Mesendoderm (in vitro differentiated cells): ENCODE data around the gene MEGF9.
"Not testable (repeated sequence)": the region's sequence is repeated elsewhere in the genome, so short reads cannot be mapped to it uniquely, and the experiment has no call there.

Source experiments
- DNase-seq: peaks from one replicate; pipeline ENCODE4 v3.0.0; 2013
- H2AK5ac ChIP-seq: 2 replicates; pipeline ENCODE4 v1.6.1; 2013; ENCODE audit warnings: low read length, inconsistent platforms
- H2BK120ac ChIP-seq: 2 replicates; pipeline ENCODE4 v1.6.1; 2013; ENCODE audit warnings: low read depth, mild to moderate bottlenecking, low read length, moderate library complexity, mixed read lengths
- H2BK15ac ChIP-seq: replicated peaks from 2 replicates; pipeline ENCODE4 v1.6.1; 2013; ENCODE audit warnings: low read depth, mild to moderate bottlenecking, moderate library complexity
- H2BK5ac ChIP-seq: 2 replicates; pipeline ENCODE4 v1.6.1; 2013; ENCODE audit warnings: low read length, inconsistent platforms
- H3K18ac ChIP-seq: 2 replicates; pipeline ENCODE4 v1.6.1; 2013; ENCODE audit warnings: mild to moderate bottlenecking, low read length, mixed read lengths
- H3K23ac ChIP-seq: one replicate; pipeline ENCODE4 v1.6.1; 2013; ENCODE audit warnings: low read length
- H3K27ac ChIP-seq: 2 replicates; pipeline ENCODE4 v1.5.1; 2013; ENCODE audit warnings: low read depth, mild to moderate bottlenecking, inconsistent platforms, low read length, moderate library complexity
- H3K27me3 ChIP-seq: 2 replicates; pipeline ENCODE4 v1.6.1; 2013; ENCODE audit warnings: low read length, control low read depth, mild to moderate bottlenecking, inconsistent platforms; ENCODE audit not compliant: insufficient read depth, poor library complexity
- H3K36me3 ChIP-seq: 2 replicates; pipeline ENCODE4 v1.6.1; 2013; ENCODE audit warnings: low read length, inconsistent platforms; ENCODE audit not compliant: control insufficient read depth, insufficient read depth
- H3K4ac ChIP-seq: one replicate; pipeline ENCODE4 v1.6.1; 2013; ENCODE audit warnings: low read depth, mild to moderate bottlenecking, low read length, moderate library complexity
- H3K4me1 ChIP-seq: 2 replicates; pipeline ENCODE4 v1.6.1; 2013; ENCODE audit warnings: low read depth, low read length, inconsistent platforms; ENCODE audit not compliant: control insufficient read depth
- H3K4me2 ChIP-seq: 2 replicates; pipeline ENCODE4 v1.6.1; 2013; ENCODE audit warnings: low read length
- H3K4me3 ChIP-seq: 2 replicates; pipeline ENCODE4 v1.5.1; 2013; ENCODE audit warnings: mild to moderate bottlenecking, low read length
- H3K56ac ChIP-seq: one replicate; pipeline ENCODE4 v1.6.1; 2013; ENCODE audit warnings: low read length
- H3K79me1 ChIP-seq: 2 replicates; pipeline ENCODE4 v1.6.1; 2013; ENCODE audit warnings: low read length, inconsistent platforms
- H3K79me2 ChIP-seq: 2 replicates; pipeline ENCODE4 v1.6.1; 2013; ENCODE audit warnings: mild to moderate bottlenecking, low read length; ENCODE audit not compliant: control insufficient read depth, insufficient read depth
- H3K9ac ChIP-seq: 2 replicates; pipeline ENCODE4 v1.6.1; 2013; ENCODE audit warnings: low read length, inconsistent platforms
- H4K5ac ChIP-seq: one replicate; pipeline ENCODE4 v1.6.1; 2013; ENCODE audit warnings: low read length
- H4K8ac ChIP-seq: one replicate; pipeline ENCODE4 v1.6.1; 2013; ENCODE audit warnings: low read depth, mild to moderate bottlenecking, control low read depth, low read length, moderate library complexity
- WGBS: extraction: QIAGEN DNeasy Blood & Tissue Kit; methylation state at CpG from one replicate; pipeline ENCODE4 v1.1.7; 2013; ENCODE audit warnings: low lambda C conversion rate, missing lambda C conversion rate; ENCODE audit not compliant: insufficient coverage; ENCODE audit errors: extremely low coverage; 5-methylcytosine and 5-hydroxymethylcytosine counted together

Gene MEGF9

GRCh38 chr9:120648581-120649197 lies 65.6 kb downstream of the MEGF9 start:
- no peak overlapping the region for H2AK5ac ChIP-seq
- no peaks in the 10 kb centered on the region for H3K36me3 ChIP-seq
- H3K79me2 ChIP-seq, result no peaks in the 10 kb centered on the region
- H3K23ac ChIP-seq, result no peak overlapping the region
- no peak overlapping the region for H2BK15ac ChIP-seq
- H3K18ac ChIP-seq, result no peak overlapping the region
- no peaks in the 10 kb centered on the region for H3K27me3 ChIP-seq
- no peak overlapping the region for H3K4me3 ChIP-seq
- H2BK120ac ChIP-seq, result no peak overlapping the region
- H3K4me1 ChIP-seq, result no peaks in the 10 kb centered on the region
- H3K4me2 ChIP-seq, result no peak overlapping the region
- no peaks in the 10 kb centered on the region for H3K79me1 ChIP-seq
- DNase-seq, result no peak
- WGBS, result no CpG with 5 or more reads among the region's 3 CpGs
- no peak overlapping the region for H3K4ac ChIP-seq
- H3K27ac ChIP-seq, result no peak overlapping the region
- no peak overlapping the region for H4K5ac ChIP-seq
- no peak overlapping the region for H2BK5ac ChIP-seq
- H4K8ac ChIP-seq, result no peak overlapping the region
- no peak overlapping the region for H3K9ac ChIP-seq
- H3K56ac ChIP-seq, result no peak overlapping the region

- no peak overlapping the region for H3K27ac ChIP-seq
- no CpG with 5 or more reads among the region's 4 CpGs for WGBS
- no peaks in the 10 kb centered on the region for H3K4me1 ChIP-seq
- H3K56ac ChIP-seq, result no peak overlapping the region
- H3K9ac ChIP-seq, result no peak overlapping the region
- no peak overlapping the region for H2BK120ac ChIP-seq
- H2BK15ac ChIP-seq, result no peak overlapping the region
- no peaks in the 10 kb centered on the region for H3K27me3 ChIP-seq
- no peaks in the 10 kb centered on the region for H3K79me1 ChIP-seq
- no peak overlapping the region for H3K4me3 ChIP-seq
- no peak overlapping the region for H3K4ac ChIP-seq
- no peaks in the 10 kb centered on the region for H3K79me2 ChIP-seq
- H4K8ac ChIP-seq, result no peak overlapping the region
- no peak overlapping the region for H2BK5ac ChIP-seq
- H3K18ac ChIP-seq, result no peak overlapping the region
- no peak overlapping the region for H3K23ac ChIP-seq
- H2AK5ac ChIP-seq, result no peak overlapping the region
- H3K4me2 ChIP-seq, result no peak overlapping the region
- no peaks in the 10 kb centered on the region for H3K36me3 ChIP-seq
- DNase-seq, result no peak
- H4K5ac ChIP-seq, result no peak overlapping the region
Observed at GRCh38 chr9:120646948-120647347, 67.3 kb downstream of the MEGF9 start.

GRCh38 chr9:120645760-120646159 lies 68.5 kb downstream of the MEGF9 start:
- H3K27ac ChIP-seq, result no peak overlapping the region
- no peak overlapping the region for H3K4ac ChIP-seq
- H3K36me3 ChIP-seq, result no peaks in the 10 kb centered on the region
- DNase-seq, result no peak
- no peak overlapping the region for H3K23ac ChIP-seq
- H3K56ac ChIP-seq, result no peak overlapping the region
- no CpG with 5 or more reads among the region's 1 CpG for WGBS
- no peak overlapping the region for H3K18ac ChIP-seq
- H3K79me1 ChIP-seq, result no peaks in the 10 kb centered on the region
- H2BK5ac ChIP-seq, result no peak overlapping the region
- no peaks in the 10 kb centered on the region for H3K27me3 ChIP-seq
- H3K4me3 ChIP-seq, result no peak overlapping the region
- H2AK5ac ChIP-seq, result no peak overlapping the region
- H2BK15ac ChIP-seq, result no peak overlapping the region
- H4K8ac ChIP-seq, result no peak overlapping the region
- no peak overlapping the region for H2BK120ac ChIP-seq
- H4K5ac ChIP-seq, result no peak overlapping the region
- H3K4me2 ChIP-seq, result no peak overlapping the region
- no peaks in the 10 kb centered on the region for H3K4me1 ChIP-seq
- H3K9ac ChIP-seq, result no peak overlapping the region
- no peaks in the 10 kb centered on the region for H3K79me2 ChIP-seq

GRCh38 chr9:120643061-120643460 lies 71.2 kb downstream of the MEGF9 start:
- H3K79me1 ChIP-seq, result no peaks in the 10 kb centered on the region
- no peak overlapping the region for H3K27ac ChIP-seq
- H3K23ac ChIP-seq, result no peak overlapping the region
- H3K56ac ChIP-seq, result no peak overlapping the region
- no peak overlapping the region for H2BK120ac ChIP-seq
- H3K27me3 ChIP-seq, result no peaks in the 10 kb centered on the region
- H3K4me1 ChIP-seq, result no peaks in the 10 kb centered on the region
- no peak overlapping the region for H3K4me3 ChIP-seq
- no peak overlapping the region for H2BK5ac ChIP-seq
- H4K8ac ChIP-seq, result no peak overlapping the region
- no peak for DNase-seq
- H2AK5ac ChIP-seq, result no peak overlapping the region
- H2BK15ac ChIP-seq, result no peak overlapping the region
- no peaks in the 10 kb centered on the region for H3K36me3 ChIP-seq
- H3K4me2 ChIP-seq, result no peak overlapping the region
- H3K4ac ChIP-seq, result no peak overlapping the region
- no peak overlapping the region for H4K5ac ChIP-seq
- no peak overlapping the region for H3K9ac ChIP-seq
- no peaks in the 10 kb centered on the region for H3K79me2 ChIP-seq
- no peak overlapping the region for H3K18ac ChIP-seq

GRCh38 chr9:120642129-120642770 lies 72.0 kb downstream of the MEGF9 start:
- Histone ChIP-seq H3K23ac (no peak overlapping the region), H3K4me2 (no peak overlapping the region), H3K18ac (no peak overlapping the region), H3K36me3 (no peaks in the 10 kb centered on the region), H3K79me1 (no peaks in the 10 kb centered on the region), H3K79me2 (no peaks in the 10 kb centered on the region), H3K4me1 (no peaks in the 10 kb centered on the region), H3K9ac (no peak overlapping the region), H2BK5ac (no peak overlapping the region), H4K8ac (no peak overlapping the region), H4K5ac (no peak overlapping the region), H3K4me3 (no peak overlapping the region), H3K27me3 (no peaks in the 10 kb centered on the region), H2BK120ac (no peak overlapping the region), H2AK5ac (no peak overlapping the region), H3K27ac (no peak overlapping the region), H3K56ac (no peak overlapping the region), H2BK15ac (no peak overlapping the region), H3K4ac (no peak overlapping the region)
- WGBS, result no CpG with 5 or more reads among the region's 3 CpGs
- DNase-seq, result no peak

- not testable (repeated sequence) for H3K27me3 ChIP-seq, H3K4me1 ChIP-seq, H3K4me3 ChIP-seq, H3K9ac ChIP-seq, H3K56ac ChIP-seq, H3K4me2 ChIP-seq, H3K36me3 ChIP-seq, H3K79me1 ChIP-seq, H3K4ac ChIP-seq, H3K18ac ChIP-seq, DNase-seq, H4K8ac ChIP-seq, H3K79me2 ChIP-seq, H2AK5ac ChIP-seq, H3K23ac ChIP-seq, H2BK5ac ChIP-seq, H2BK15ac ChIP-seq, H2BK120ac ChIP-seq, H3K27ac ChIP-seq, H4K5ac ChIP-seq
- WGBS, result no CpG with 5 or more reads among the region's 1 CpG
Observed at GRCh38 chr9:120640874-120641273, 73.4 kb downstream of the MEGF9 start.
